PC-3 (cell line): ENCODE measurements around the gene LLGL2. TPM values are rescaled to one million over a fixed set of nuclear protein-coding genes. Genes with fewer than 3 reads are reported as not detected.

Experiments used
- ATAC-seq: fragments of 200-7000 bp; cut with Tn5 transposase; 2 replicates; pipeline ENCODE4 v1.9.1; 2020; ENCODE audit warnings: mild to moderate bottlenecking, moderate library complexity
- BruUV-seq: library from RNA; stranded (reverse); fragments of 400-500 nt; replicated peaks from 2 replicates; lab custom pipeline; 2021; lab: Mats Ljungman, UMichigan
- CTCF ChIA-PET: fragments of 300-600 bp; sonication (Branson Sonifier 250); formaldehyde crosslinking; loops from one replicate; lab custom pipeline; 2022; ENCODE audit warnings: antibody characterized with exemption; lab: Charles Lee
- POLR2A ChIA-PET: fragments of 300-600 bp; sonication (Branson Sonifier 250); formaldehyde crosslinking; loops from one replicate; lab custom pipeline; 2022; ENCODE audit warnings: antibody characterized with exemption; ENCODE audit not compliant: unreplicated experiment; lab: Charles Lee
- DNase-seq: peaks from one replicate; pipeline ENCODE4 v3.0.0-alpha.2; 2015
- H2AFZ ChIP-seq: fragments of 300-600 bp; sonication (generic); 2 replicates; pipeline ENCODE4 v1.6.0; 2016; ENCODE audit warnings: antibody characterized with exemption, low read length
- H3F3A ChIP-seq: fragments of 300-600 bp; sonication (generic); one replicate; pipeline ENCODE4 v1.6.0; 2017; ENCODE audit warnings: antibody characterized with exemption, low read length, control low read depth, mild to moderate bottlenecking; ENCODE audit not compliant: unreplicated experiment
- H3K27ac ChIP-seq: fragments of 300-600 bp; sonication (generic); 2 replicates; pipeline ENCODE4 v1.5.1; 2016; ENCODE audit warnings: mild to moderate bottlenecking, low read length
- H3K27me3 ChIP-seq: fragments of 300-600 bp; sonication (generic); 2 replicates; pipeline ENCODE4 v1.6.1; 2016; ENCODE audit warnings: low read length, mixed read lengths
- H3K36me3 ChIP-seq: fragments of 300-600 bp; sonication (generic); 2 replicates; pipeline ENCODE4 v1.6.1; 2016; ENCODE audit warnings: low read depth, mixed run types, low read length, mixed read lengths
- H3K4me1 ChIP-seq: fragments of 300-600 bp; sonication (generic); 2 replicates; pipeline ENCODE4 v1.5.1; 2016; ENCODE audit warnings: low read length; ENCODE audit not compliant: insufficient read depth
- H3K4me2 ChIP-seq: fragments of 300-600 bp; sonication (generic); 2 replicates; pipeline ENCODE4 v1.6.0; 2016; ENCODE audit warnings: low read length
- H3K4me3 ChIP-seq: fragments of 300-600 bp; sonication (generic); 2 replicates; pipeline ENCODE4 v1.5.1; 2016; ENCODE audit warnings: mild to moderate bottlenecking, low read length, mixed read lengths
- H3K79me2 ChIP-seq: fragments of 300-600 bp; sonication (generic); 2 replicates; pipeline ENCODE4 v1.6.1; 2017; ENCODE audit warnings: low read length, mixed read lengths
- H3K9ac ChIP-seq: fragments of 300-600 bp; sonication (generic); 2 replicates; pipeline ENCODE4 v1.6.0; 2016; ENCODE audit warnings: mild to moderate bottlenecking, low read length
- H3K9me2 ChIP-seq: fragments of 300-600 bp; sonication (generic); replicated peaks from 2 replicates; pipeline ENCODE4 v1.6.1; 2016; ENCODE audit warnings: mixed run types, low read length, mixed read lengths
- H3K9me3 ChIP-seq: fragments of 300-600 bp; sonication (generic); 2 replicates; pipeline ENCODE4 v1.6.1; 2016; ENCODE audit warnings: low read length, mixed read lengths
- H4K20me1 ChIP-seq: fragments of 300-600 bp; sonication (generic); 2 replicates; pipeline ENCODE4 v1.6.1; 2016; ENCODE audit warnings: low read length, mixed read lengths
- CTCF ChIP-seq: fragments of 300-600 bp; sonication (generic); conservative IDR thresholded peaks from 2 replicates; pipeline ENCODE4 v1.5.1; 2017; ENCODE audit warnings: antibody characterized with exemption, low read depth, mild to moderate bottlenecking, low read length
- EZH2 ChIP-seq: fragments of 300-600 bp; sonication (generic); IDR thresholded peaks from one replicate; pipeline ENCODE4 v1.6.1; 2017; ENCODE audit warnings: antibody characterized with exemption, mild to moderate bottlenecking, low read length; ENCODE audit not compliant: unreplicated experiment
- EZH2phosphoT487 ChIP-seq: fragments of 300-600 bp; sonication (generic); IDR thresholded peaks from 2 replicates; pipeline ENCODE4 v1.6.1; 2018; ENCODE audit warnings: mild to moderate bottlenecking, antibody characterized with exemption, low read length, borderline replicate concordance
- intact Hi-C: fragments of 100-400 bp; cut with micrococcal nuclease; formaldehyde crosslinking; loops from 2 replicates; pipeline ENCODE4 v1.9.0; 2023
- total RNA-seq: library from RNA; depleted of rRNA; stranded (reverse); fragments of >200 nt; gene quantifications from 2 replicates; pipeline ENCODE4 v1.2.3, GENCODE V29; 2014

Gene LLGL2
- total RNA-seq, 1 experiment from 2014 or later, result 92.9 TPM

GRCh38 chr17:75526555-75527270 lies 1.2 kb downstream of the LLGL2 start:
- Histone ChIP-seq H3K27ac (no peak overlapping the region), H2AFZ (peak overlapping the region; percentile 71; the same call in 1 of the 2 replicates), H3K9me2 (no peaks in the 10 kb centered on the region), H4K20me1 (peaks cover 4% of the 10 kb centered on the region; the same call in 1 of the 2 replicates), H3K4me2 (peak overlapping the region; percentile 80), H3K4me3 (peak overlapping the region; percentile 67), H3K4me1 (peaks cover 23% of the 10 kb centered on the region), H3F3A (no peaks in the 10 kb centered on the region), H3K79me2 (peaks cover 46% of the 10 kb centered on the region), H3K36me3 (peaks cover 4% of the 10 kb centered on the region; the same call in 1 of the 2 replicates), H3K27me3 (no peaks in the 10 kb centered on the region), H3K9ac (peak overlapping the region; percentile 43), H3K9me3 (no peaks in the 10 kb centered on the region)
- ATAC-seq (no peak), DNase-seq (peak; percentile 29)
- BruUV-seq, result TSS peak; percentile 65
- TF ChIP-seq CTCF, result no peak
- no peak for TF ChIP-seq EZH2phosphoT487
- no peak for TF ChIP-seq EZH2
- POLR2A ChIA-PET, result interaction anchor here (0.5 to 0.7 kb wide), 3 partner anchors 11 to 129 kb away, joined by 4 to 9 read pairs (median 6); no protein-coding TSS in a partner anchor
- CTCF ChIA-PET, result interaction anchor here (0.6 to 1.4 kb wide), 4 partner anchors 10 to 121 kb away, joined by 3 to 9 read pairs (median 5); partner anchors contain the start of genes GRB2 and TSEN54
- intact Hi-C loops, result loop anchor here (2.0 kb wide), 1 partner anchor 62 kb away; no protein-coding TSS in a partner anchor

GRCh38 chr17:75530837-75531720 lies 5.6 kb downstream of the LLGL2 start:
- peak overlapping the region; percentile 41; the same call in 1 of the 2 replicates for H3K27ac ChIP-seq
- H3K36me3 ChIP-seq, result peaks cover 10% of the 10 kb centered on the region; the same call in 1 of the 2 replicates
- H3K4me3 ChIP-seq, result no peak overlapping the region
- intact Hi-C loops, result no loop called here
- H3K27me3 ChIP-seq, result no peaks in the 10 kb centered on the region
- peak overlapping the region; percentile 43; the same call in 1 of the 2 replicates for H3K4me2 ChIP-seq
- no peak for DNase-seq
- POLR2A ChIA-PET, result no interaction called here
- ATAC-seq, result peak; percentile 3; the same call in 1 of the 2 replicates
- no peak for TF ChIP-seq CTCF
- TF ChIP-seq EZH2phosphoT487, result no peak
- TF ChIP-seq EZH2, result no peak
- peaks cover 4% of the 10 kb centered on the region; the same call in 1 of the 2 replicates for H4K20me1 ChIP-seq
- no peak overlapping the region for H2AFZ ChIP-seq
- H3F3A ChIP-seq, result no peaks in the 10 kb centered on the region
- H3K9me2 ChIP-seq, result no peaks in the 10 kb centered on the region
- no peaks in the 10 kb centered on the region for H3K9me3 ChIP-seq
- H3K9ac ChIP-seq, result no peak overlapping the region
- CTCF ChIA-PET, result interaction anchor here (0.7 to 1.0 kb wide), 2 partner anchors 15 to 102 kb away, joined by 3 to 4 read pairs; partner anchors contain the start of gene TSEN54
- H3K79me2 ChIP-seq, result peaks cover 45% of the 10 kb centered on the region
- TSS peak; percentile 86 for BruUV-seq
- H3K4me1 ChIP-seq, result peaks cover 17% of the 10 kb centered on the region; the same call in 1 of the 2 replicates
